KMS-11 (cell line): ENCODE results near the gene SCEL.

Experiments
- H2AFZ ChIP-seq: fragments of 200-600 bp; sonication (generic); 2 replicates; pipeline ENCODE4 v1.6.1; 2016; ENCODE audit warnings: antibody characterized with exemption, mixed run types, low read depth
- H3K27ac ChIP-seq: fragments of 200-600 bp; sonication (generic); 2 replicates; pipeline ENCODE4 v1.6.1; 2016; ENCODE audit warnings: mild to moderate bottlenecking, mixed run types
- H3K27me3 ChIP-seq: fragments of 200-600 bp; sonication (generic); 2 replicates; pipeline ENCODE4 v1.6.1; 2017; ENCODE audit warnings: mild to moderate bottlenecking, low read depth, mixed run types, moderate library complexity; ENCODE audit not compliant: insufficient read depth
- H3K36me3 ChIP-seq: fragments of 200-600 bp; sonication (generic); 2 replicates; pipeline ENCODE4 v1.6.1; 2017; ENCODE audit warnings: mild to moderate bottlenecking, mixed run types; ENCODE audit not compliant: insufficient read depth
- H3K4me1 ChIP-seq: fragments of 200-600 bp; sonication (generic); 2 replicates; pipeline ENCODE4 v1.6.1; 2016; ENCODE audit warnings: mild to moderate bottlenecking, low read depth, mixed run types; ENCODE audit not compliant: poor library complexity, severe bottlenecking
- H3K4me2 ChIP-seq: fragments of 200-600 bp; sonication (generic); 2 replicates; pipeline ENCODE4 v1.7.0; 2016; ENCODE audit warnings: mild to moderate bottlenecking, mixed run types
- H3K4me3 ChIP-seq: fragments of 200-600 bp; sonication (generic); IDR thresholded peaks from 2 replicates; pipeline ENCODE4 v1.6.1; 2017; ENCODE audit warnings: low read depth, low read length, mixed read lengths; ENCODE audit not compliant: insufficient read depth
- H3K79me2 ChIP-seq: fragments of 200-600 bp; sonication (generic); 2 replicates; pipeline ENCODE4 v1.6.1; 2016; ENCODE audit warnings: low read depth, mixed run types; ENCODE audit not compliant: insufficient read depth
- H3K9ac ChIP-seq: fragments of 200-600 bp; sonication (generic); 2 replicates; pipeline ENCODE4 v1.6.1; 2016; ENCODE audit warnings: mild to moderate bottlenecking, mixed run types
- H4K20me1 ChIP-seq: fragments of 200-600 bp; sonication (generic); 2 replicates; pipeline ENCODE4 v1.6.1; 2016; ENCODE audit warnings: mild to moderate bottlenecking, mixed run types; ENCODE audit not compliant: insufficient read depth
- CTCF ChIP-seq: fragments of 200-600 bp; sonication (generic); conservative IDR thresholded peaks from 2 replicates; pipeline ENCODE4 v1.6.1; 2017; ENCODE audit warnings: low read depth, mild to moderate bottlenecking, antibody characterized with exemption, low read length, moderate library complexity, mixed read lengths

SCEL gene

GRCh38 chr13:77619655-77620054 is 84.1 kb downstream of the SCEL start:
- Histone ChIP-seq H3K27me3 (no peaks in the 10 kb centered on the region), H3K9ac (no peak overlapping the region), H3K79me2 (no peaks in the 10 kb centered on the region), H3K4me2 (no peak overlapping the region), H2AFZ (no peak overlapping the region), H4K20me1 (no peaks in the 10 kb centered on the region), H3K27ac (no peak overlapping the region), H3K4me1 (no peaks in the 10 kb centered on the region), H3K36me3 (no peaks in the 10 kb centered on the region), H3K4me3 (no peak overlapping the region)
- no peak for TF ChIP-seq CTCF

GRCh38 chr13:77620138-77620537 is 84.6 kb downstream of the SCEL start:
- no peak for TF ChIP-seq CTCF
- Histone ChIP-seq H3K9ac (no peak overlapping the region), H3K36me3 (no peaks in the 10 kb centered on the region), H3K4me3 (no peak overlapping the region), H3K27me3 (no peaks in the 10 kb centered on the region), H3K27ac (no peak overlapping the region), H3K79me2 (no peaks in the 10 kb centered on the region), H3K4me1 (no peaks in the 10 kb centered on the region), H3K4me2 (no peak overlapping the region), H4K20me1 (no peaks in the 10 kb centered on the region), H2AFZ (no peak overlapping the region)

- Histone ChIP-seq H3K79me2 (no peaks in the 10 kb centered on the region), H3K4me1 (no peaks in the 10 kb centered on the region), H3K36me3 (no peaks in the 10 kb centered on the region), H3K27ac (no peak overlapping the region), H3K4me2 (no peak overlapping the region), H3K9ac (no peak overlapping the region), H2AFZ (no peak overlapping the region), H4K20me1 (no peaks in the 10 kb centered on the region), H3K4me3 (no peak overlapping the region), H3K27me3 (no peaks in the 10 kb centered on the region)
- no peak for TF ChIP-seq CTCF
Observed at GRCh38 chr13:77623806-77624205, 88.3 kb downstream of the SCEL start.

GRCh38 chr13:77628170-77628569 is 92.7 kb downstream of the SCEL start:
- Histone ChIP-seq H3K27me3 (no peaks in the 10 kb centered on the region), H3K4me3 (no peak overlapping the region), H3K79me2 (no peaks in the 10 kb centered on the region), H3K9ac (no peak overlapping the region), H4K20me1 (no peaks in the 10 kb centered on the region), H3K36me3 (no peaks in the 10 kb centered on the region), H2AFZ (no peak overlapping the region), H3K4me1 (no peaks in the 10 kb centered on the region), H3K4me2 (no peak overlapping the region), H3K27ac (no peak overlapping the region)
- no peak for TF ChIP-seq CTCF

GRCh38 chr13:77637588-77637987 is 102.1 kb downstream of the SCEL start:
- H3K4me1 ChIP-seq, result no peaks in the 10 kb centered on the region
- no peaks in the 10 kb centered on the region for H3K79me2 ChIP-seq
- H4K20me1 ChIP-seq, result no peaks in the 10 kb centered on the region
- H2AFZ ChIP-seq, result no peak overlapping the region
- H3K36me3 ChIP-seq, result no peaks in the 10 kb centered on the region
- no peak for TF ChIP-seq CTCF
- H3K4me2 ChIP-seq, result no peak overlapping the region
- no peaks in the 10 kb centered on the region for H3K27me3 ChIP-seq
- no peak overlapping the region for H3K27ac ChIP-seq
- H3K9ac ChIP-seq, result no peak overlapping the region
- H3K4me3 ChIP-seq, result no peak overlapping the region
